Measurements from ENCODE around the gene HAUS1.
"Not testable (repeated sequence)": the region's sequence is repeated elsewhere in the genome, so short reads cannot be mapped to it uniquely, and the experiment has no call there.

The HAUS1 gene

GRCh38 chr18:46095532-46095931 lies 8.7 kb upstream of the HAUS1 start:
- DNase-seq (ENCODE audit: low spot score), result no peak

- DNase-seq (ENCODE audit: low spot score), result no peak
These were observed 7.4 kb upstream of the HAUS1 start for GRCh38 chr18:46096651-46097300.

GRCh38 chr18:46097431-46097800 lies 6.8 kb upstream of the HAUS1 start:
- no peak for DNase-seq (ENCODE audit: low spot score)

GRCh38 chr18:46097801-46098615 lies 6.2 kb upstream of the HAUS1 start, which contains the start of gene ATP5F1A:
TSS of gene ATP5F1A (minus strand) at chr18:46098296. CDS start at chr18:46098231, 65 bp downstream.
- DNase-seq (ENCODE audit: low spot score), result peak; percentile 95

- DNase-seq (ENCODE audit: low spot score), result no peak
These were observed 5.6 kb upstream of the HAUS1 start for GRCh38 chr18:46098616-46098933.

- no peak for DNase-seq (ENCODE audit: low spot score)
These were observed 4.7 kb upstream of the HAUS1 start for GRCh38 chr18:46099463-46099862.

- no peak for DNase-seq (ENCODE audit: low spot score)
These were observed 5.2 kb downstream of the HAUS1 start for GRCh38 chr18:46109386-46109785.

- DNase-seq (ENCODE audit: low spot score), result no peak
These were observed 6.2 kb downstream of the HAUS1 start for GRCh38 chr18:46110406-46110805.

- DNase-seq (ENCODE audit: low spot score), result no peak
These were observed 9.6 kb downstream of the HAUS1 start for GRCh38 chr18:46113751-46114150.

- DNase-seq (ENCODE audit: low spot score), result not testable (repeated sequence)
These were observed 22.4 kb downstream of the HAUS1 start for GRCh38 chr18:46126625-46127024.

- DNase-seq (ENCODE audit: low spot score), result no peak
These were observed 25.9 kb downstream of the HAUS1 start for GRCh38 chr18:46130061-46130460.

- not testable (repeated sequence) for DNase-seq (ENCODE audit: low spot score)
These were observed 26.4 kb downstream of the HAUS1 start for GRCh38 chr18:46130549-46130948.

GRCh38 chr18:46133534-46133933 lies 29.3 kb downstream of the HAUS1 start:
- no peak for DNase-seq (ENCODE audit: low spot score)

- no peak for DNase-seq (ENCODE audit: low spot score)
These were observed 30.9 kb downstream of the HAUS1 start for GRCh38 chr18:46134920-46135675.

- no peak for DNase-seq (ENCODE audit: low spot score)
These were observed 36.0 kb downstream of the HAUS1 start for GRCh38 chr18:46140173-46140572.

GRCh38 chr18:46141199-46141598 lies 37.0 kb downstream of the HAUS1 start:
- DNase-seq (ENCODE audit: low spot score), result no peak

- peak; percentile 37 for DNase-seq (ENCODE audit: low spot score)
These were observed 44.6 kb downstream of the HAUS1 start for GRCh38 chr18:46148810-46149209.

- no peak for DNase-seq (ENCODE audit: low spot score)
These were observed 48.2 kb downstream of the HAUS1 start for GRCh38 chr18:46152436-46152807.

- DNase-seq (ENCODE audit: low spot score), result no peak
These were observed 48.8 kb downstream of the HAUS1 start for GRCh38 chr18:46152808-46153617.

GRCh38 chr18:46155641-46156051 lies 51.5 kb downstream of the HAUS1 start:
- no peak for DNase-seq (ENCODE audit: low spot score)

GRCh38 chr18:46156124-46156745 lies 52.0 kb downstream of the HAUS1 start:
- no peak for DNase-seq (ENCODE audit: low spot score)

GRCh38 chr18:46156843-46157242 lies 52.7 kb downstream of the HAUS1 start:
- no peak for DNase-seq (ENCODE audit: low spot score)

Data from Ammon's horn (tissue), 1 donor.